A549 treated with ZK216348 at 1 μM for 4 hours (cell line): ENCODE data around the gene IDH3G. TPM values are rescaled to one million over a fixed set of nuclear protein-coding genes. Genes with fewer than 3 reads are reported as not detected.

ENCODE experiments used
- total RNA-seq: library from RNA; stranded (reverse); fragments of 200-300 nt; extraction: Qiagen RNA extraction; gene quantifications from 5 replicates; pipeline ENCODE4 v1.2.3, GENCODE V29; 2022; ENCODE audit warnings: low read depth

IDH3G gene
- 49.5 to 70.3 TPM (median 66.5 TPM) in 5 replicates for total RNA-seq

GRCh38 chrX:153794018-153794896, at the start of gene IDH3G, which contains the start of gene SSR4:
IDH3G (minus strand) TSS chrX:153794375; CDS start chrX:153794326, 49 bp downstream.
SSR4 (plus strand) TSS chrX:153794668; CDS start chrX:153794688, 20 bp downstream.

GRCh38 chrX:153829799-153830639, 35.8 kb upstream of the IDH3G start, which contains the start of gene PDZD4:
PDZD4 (minus strand) TSS chrX:153830544; CDS start chrX:153830298, 246 bp downstream.

GRCh38 chrX:153780678-153781427, 13.3 kb downstream of the IDH3G start, which contains the start of gene SRPK3:
SRPK3 (plus strand) TSS chrX:153781041; CDS start chrX:153781087, 46 bp downstream.

DNA sequence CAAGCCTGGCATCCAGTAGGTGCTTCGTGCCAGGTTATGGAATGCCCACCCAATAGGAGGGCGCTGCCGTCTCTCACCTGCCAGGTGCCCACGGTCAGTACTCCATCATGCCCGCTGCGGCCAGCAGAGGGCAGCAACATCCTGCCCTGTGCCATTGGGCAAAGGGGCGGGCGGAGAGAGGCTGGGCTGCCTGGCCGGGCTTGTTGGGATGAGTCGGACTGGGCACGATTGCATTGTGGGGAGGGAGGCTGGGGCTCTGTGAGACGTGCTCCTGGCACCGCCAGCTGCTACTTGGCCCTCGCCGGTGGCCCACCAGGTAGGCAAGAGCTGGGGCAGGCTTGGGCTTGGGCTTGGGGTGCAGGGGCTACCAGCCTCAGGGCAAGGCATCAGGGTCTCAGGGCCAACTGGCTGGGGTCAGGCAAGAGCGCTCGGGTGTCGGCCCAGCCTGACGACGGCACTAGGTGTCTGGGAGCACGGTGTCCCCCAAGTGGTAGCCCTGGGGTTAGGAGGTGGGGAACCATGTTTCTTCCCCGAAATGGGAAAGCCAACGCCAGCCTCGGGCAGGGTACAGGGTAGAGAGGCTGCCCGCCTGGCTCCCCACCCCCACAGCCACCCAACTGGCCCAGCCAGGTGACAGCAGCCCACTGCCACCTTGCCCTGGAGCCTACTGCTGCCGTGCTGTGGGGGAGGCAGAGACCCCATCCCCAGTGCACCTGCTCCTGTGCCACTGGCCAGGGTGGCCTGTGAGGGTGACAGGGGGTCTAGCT, 30.0 kb downstream of the IDH3G start, which contains the start of gene PLXNB3:
Gene PLXNB3 (plus strand): TSS at position 261 of the 767 bp plus-strand sequence. CDS start 1,287 bp downstream, outside the sequence.

Other genes with a start within 250 kb of the IDH3G start
- gene CCNQ, start 195.2 kb downstream of the IDH3G start, total RNA-seq: 38.7 to 61.9 TPM (median 57.2 TPM) in 5 replicates
- gene DUSP9, start 147.2 kb downstream of the IDH3G start, total RNA-seq: 1.2 to 1.7 TPM (median 1.5 TPM) in 5 replicates
- gene PNCK, start 120.6 kb downstream of the IDH3G start, total RNA-seq: 0.29 to 0.48 TPM (median 0.36 TPM) in 3 of 5 replicates, not detected in the others
- gene SLC6A8, start 106.4 kb downstream of the IDH3G start, total RNA-seq: 7.1 to 15.8 TPM (median 12.0 TPM) in 5 replicates
- gene BCAP31, start 70.0 kb downstream of the IDH3G start, total RNA-seq: 340 to 404 TPM (median 385 TPM) in 5 replicates
- gene ABCD1, start 69.5 kb downstream of the IDH3G start, total RNA-seq: 2.0 to 4.4 TPM (median 3.4 TPM) in 5 replicates
- 2.2 to 7.0 TPM (median 5.0 TPM) in 5 replicates for gene PLXNB3, start 30.1 kb downstream of the IDH3G start, total RNA-seq
- gene SRPK3, start 13.3 kb downstream of the IDH3G start, total RNA-seq: 0.04 TPM in 1 of 5 replicates, not detected in the others
- gene SSR4, start 293 bp upstream of the IDH3G start, total RNA-seq: 334 to 461 TPM (median 405 TPM) in 5 replicates
- 2.9 to 4.8 TPM (median 3.6 TPM) in 5 replicates for gene PDZD4, start 36.2 kb upstream of the IDH3G start, total RNA-seq
- gene L1CAM, start 91.8 kb upstream of the IDH3G start, total RNA-seq: 18.2 to 26.1 TPM (median 21.4 TPM) in 5 replicates
- not detected in 5 replicates for gene AVPR2, start 110.3 kb upstream of the IDH3G start, total RNA-seq
- 0.98 to 2.9 TPM (median 2.2 TPM) in 5 replicates for gene ARHGAP4, start 131.9 kb upstream of the IDH3G start, total RNA-seq
- 197 to 231 TPM (median 204 TPM) in 5 replicates for gene NAA10, start 140.7 kb upstream of the IDH3G start, total RNA-seq
- gene RENBP, start 150.3 kb upstream of the IDH3G start, total RNA-seq: 0.38 TPM in 1 of 5 replicates, not detected in the others
- gene HCFC1, start 177.4 kb upstream of the IDH3G start, total RNA-seq: 25.8 to 45.1 TPM (median 41.4 TPM) in 5 replicates
- gene TMEM187, start 178.4 kb upstream of the IDH3G start, total RNA-seq: 4.2 to 10.2 TPM (median 5.9 TPM) in 5 replicates
- gene IRAK1, start 225.5 kb upstream of the IDH3G start, total RNA-seq: 150 to 229 TPM (median 227 TPM) in 5 replicates